Tibial artery (tissue), 4 donors: ENCODE measurements around the gene CD38.

Source experiments
- DNase-seq, 2 donors: peaks; one replicate each; pipeline ENCODE4 v3.0.0-alpha.2; 2019
- H3K27ac ChIP-seq, 2 donors: fragments of 200-600 bp; sonication (generic) in 1 of 2; 1 replicate in 1 of 2; 2 replicates in 1 of 2; pipeline ENCODE4 v1.5.1; 2018 to 2019; ENCODE audit warnings: mild to moderate bottlenecking in 1 of 2
- H3K27me3 ChIP-seq, 2 donors: fragments of 200-600 bp; sonication (generic) in 1 of 2; one replicate each; pipeline versions ENCODE4 v1.5.1 to v1.6.0; 2016 to 2019
- H3K36me3 ChIP-seq, 3 donors: fragments of 200-600 bp; sonication (generic) in 2 of 3; one replicate each; pipeline ENCODE4 v1.5.1; 2016 to 2019; ENCODE audit warnings: mild to moderate bottlenecking in 2 of 3
- H3K4me1 ChIP-seq, 4 donors: fragments of 200-600 bp; sonication (generic) in 2 of 4; 1 replicate in 3 of 4; 2 replicates in 1 of 4; pipeline ENCODE4 v1.5.1; 2016 to 2019
- H3K4me3 ChIP-seq, 2 donors: fragments of 200-600 bp; sonication (generic) in 1 of 2; 1 replicate in 1 of 2; 2 replicates in 1 of 2; pipeline ENCODE4 v1.5.1; 2018 to 2019; ENCODE audit warnings: mild to moderate bottlenecking in 2 of 2
- H3K9me3 ChIP-seq, 3 donors: fragments of 200-600 bp; sonication (generic) in 1 of 3; one replicate each; pipeline ENCODE4 v1.5.1; 2016 to 2019
- CTCF ChIP-seq, 2 experiments: fragments of 200-600 bp in 1 of 2; fragments of 450-650 bp in 1 of 2; IDR thresholded peaks; one replicate each; pipeline ENCODE4 v1.5.1; 2017 to 2019; ENCODE audit warnings: antibody characterized with exemption in 2 of 2, mild to moderate bottlenecking in 1 of 2, moderate library complexity in 1 of 2
- intact Hi-C: fragments of 100-400 bp; cut with DNase I; formaldehyde crosslinking; loops from one replicate; pipeline ENCODE4 v1.15.0; 2023; ENCODE audit warnings: low total_unique reads

Gene CD38

GRCh38 chr4:15737255-15737654, 40.9 kb upstream of the CD38 start:
- Histone ChIP-seq H3K4me3 (no peak overlapping the region), H3K27me3 (no peaks in the 10 kb centered on the region), H3K36me3 (no peaks in the 10 kb centered on the region), H3K9me3 (peaks cover 0 to 3% (median 0%) of the 10 kb centered on the region in 3 donors), H3K4me1 (no peaks in the 10 kb centered on the region), H3K27ac (no peak overlapping the region)
- DNase-seq, result no peak
- TF ChIP-seq CTCF (IDR thresholded peaks at IDR 0.05), result no peak
- intact Hi-C loops, result no loop called here

- Histone ChIP-seq H3K4me3 (no peak overlapping the region), H3K27ac (no peak overlapping the region), H3K27me3 (no peaks in the 10 kb centered on the region), H3K4me1 (no peaks in the 10 kb centered on the region), H3K9me3 (peaks cover 0 to 3% (median 0%) of the 10 kb centered on the region in 3 donors), H3K36me3 (no peaks in the 10 kb centered on the region)
- intact Hi-C loops, result no loop called here
- DNase-seq, result no peak
- no peak for TF ChIP-seq CTCF (IDR thresholded peaks at IDR 0.05)
Measured at GRCh38 chr4:15738877-15739276, 39.3 kb upstream of the CD38 start.

- no peak overlapping the region for H3K27ac ChIP-seq
- peaks cover 0 to 3% (median 0%) of the 10 kb centered on the region in 3 donors for H3K9me3 ChIP-seq
- no peak for TF ChIP-seq CTCF (IDR thresholded peaks at IDR 0.05)
- no peak for DNase-seq
- no peaks in the 10 kb centered on the region for H3K27me3 ChIP-seq
- H3K4me3 ChIP-seq, result no peak overlapping the region
- no peaks in the 10 kb centered on the region for H3K4me1 ChIP-seq
- intact Hi-C loops, result no loop called here
- no peaks in the 10 kb centered on the region for H3K36me3 ChIP-seq
Measured at GRCh38 chr4:15740764-15741404, 37.2 kb upstream of the CD38 start.

GRCh38 chr4:15742083-15742582, 36.0 kb upstream of the CD38 start:
- no peaks in the 10 kb centered on the region for H3K27me3 ChIP-seq
- H3K9me3 ChIP-seq, result peaks cover 0 to 3% (median 0%) of the 10 kb centered on the region in 3 donors
- DNase-seq, result no peak
- no peaks in the 10 kb centered on the region for H3K36me3 ChIP-seq
- H3K4me3 ChIP-seq, result no peak overlapping the region
- intact Hi-C loops, result no loop called here
- H3K4me1 ChIP-seq, result no peaks in the 10 kb centered on the region
- H3K27ac ChIP-seq, result no peak overlapping the region
- no peak for TF ChIP-seq CTCF (IDR thresholded peaks at IDR 0.05)

- Histone ChIP-seq H3K27ac (no peak overlapping the region), H3K27me3 (no peaks in the 10 kb centered on the region), H3K4me1 (no peaks in the 10 kb centered on the region), H3K9me3 (peaks cover 0 to 3% (median 0%) of the 10 kb centered on the region in 3 donors), H3K4me3 (no peak overlapping the region), H3K36me3 (no peaks in the 10 kb centered on the region)
- TF ChIP-seq CTCF (IDR thresholded peaks at IDR 0.05), result no peak
- intact Hi-C loops, result no loop called here
- DNase-seq, result no peak
Measured at GRCh38 chr4:15742637-15743036, 35.5 kb upstream of the CD38 start.
